Measurements from ENCODE around the gene ZNF84. TPM values are rescaled to one million over a fixed set of nuclear protein-coding genes. Genes with fewer than 3 reads are reported as not detected.

Gene ZNF84
- total and polyA plus RNA-seq, 2 of the 8 experiments (the other 6 are each of a cell fraction or from before 2014, with no cell fraction given): 8.9 to 34.0 TPM

Small RNA genes lying within 50 kb of the gene (small RNA-seq; reads per million reads assigned to genes)
- not detected for gene RNU4ATAC12P (ENCODE audit: insufficient read depth)

Other genes starting within 250 kb of the ZNF84 start
- 33.1 and 33.4 TPM in 2 replicates for gene GOLGA3, start 208.6 kb upstream of the ZNF84 start, total RNA-seq (2021; fragmentation: NEBNext Ultra II Directional; extraction: Animal tissue kit (Norgen Biotek cat#: 25700))
- gene GOLGA3, start 208.6 kb upstream of the ZNF84 start, polyA plus RNA-seq (2011; rRNA removed): 6.4 and 8.4 TPM in 2 replicates
- gene CHFR, start 149.9 kb upstream of the ZNF84 start, total RNA-seq (2021; fragmentation: NEBNext Ultra II Directional; extraction: Animal tissue kit (Norgen Biotek cat#: 25700)): 44.6 and 45.2 TPM in 2 replicates
- 31.4 and 58.8 TPM in 2 replicates for gene CHFR, start 149.9 kb upstream of the ZNF84 start, polyA plus RNA-seq (2011; rRNA removed)
- gene ZNF605, start 81.2 kb upstream of the ZNF84 start, total RNA-seq (2021; fragmentation: NEBNext Ultra II Directional; extraction: Animal tissue kit (Norgen Biotek cat#: 25700)): 16.9 and 20.3 TPM in 2 replicates
- gene ZNF605, start 81.2 kb upstream of the ZNF84 start, polyA plus RNA-seq (2011; rRNA removed): 2.7 and 3.6 TPM in 2 replicates
- gene ZNF26, start 51.1 kb upstream of the ZNF84 start, total RNA-seq (2021; fragmentation: NEBNext Ultra II Directional; extraction: Animal tissue kit (Norgen Biotek cat#: 25700)): 7.6 and 8.4 TPM in 2 replicates
- 5.8 and 9.0 TPM in 2 replicates for gene ZNF26, start 51.1 kb upstream of the ZNF84 start, polyA plus RNA-seq (2011; rRNA removed)
- 13.8 and 14.3 TPM in 2 replicates for gene ZNF140, start 43.4 kb downstream of the ZNF84 start, total RNA-seq (2021; fragmentation: NEBNext Ultra II Directional; extraction: Animal tissue kit (Norgen Biotek cat#: 25700))
- 5.2 and 7.5 TPM in 2 replicates for gene ZNF140, start 43.4 kb downstream of the ZNF84 start, polyA plus RNA-seq (2011; rRNA removed)
- 3.1 TPM in 2 replicates for gene ZNF891, start 92.8 kb downstream of the ZNF84 start, total RNA-seq (2021; fragmentation: NEBNext Ultra II Directional; extraction: Animal tissue kit (Norgen Biotek cat#: 25700))
- gene ZNF891, start 92.8 kb downstream of the ZNF84 start, polyA plus RNA-seq (2011; rRNA removed): 1.3 TPM in 2 replicates
- gene ZNF10, start 93.1 kb downstream of the ZNF84 start, total RNA-seq (2021; fragmentation: NEBNext Ultra II Directional; extraction: Animal tissue kit (Norgen Biotek cat#: 25700)): 11.9 and 13.7 TPM in 2 replicates
- 5.2 and 6.5 TPM in 2 replicates for gene ZNF10, start 93.1 kb downstream of the ZNF84 start, polyA plus RNA-seq (2011; rRNA removed)
- 22.3 and 23.5 TPM in 2 replicates for gene ZNF268, start 144.0 kb downstream of the ZNF84 start, total RNA-seq (2021; fragmentation: NEBNext Ultra II Directional; extraction: Animal tissue kit (Norgen Biotek cat#: 25700))
- gene ZNF268, start 144.0 kb downstream of the ZNF84 start, polyA plus RNA-seq (2011; rRNA removed): 6.3 and 7.7 TPM in 2 replicates
- gene ANHX, start 198.4 kb downstream of the ZNF84 start, total RNA-seq (2021; fragmentation: NEBNext Ultra II Directional; extraction: Animal tissue kit (Norgen Biotek cat#: 25700)): not detected in 2 replicates
- gene ANHX, start 198.4 kb downstream of the ZNF84 start, polyA plus RNA-seq (2011; rRNA removed): not detected in 2 replicates

Data from H1 (cell line).